Activated CD4-positive, alpha-beta T cell treated with anti-CD3 and anti-CD28 coated beads, Interleukin-2, amount 50 U/mL, for 48 hours (primary cell): Measurements from ENCODE around the gene BCL6B.
"Not testable (repeated sequence)": the region's sequence is repeated elsewhere in the genome, so short reads cannot be mapped to it uniquely, and the experiment has no call there.

ENCODE experiments used
- DNase-seq, 2 experiments: peaks; one replicate each; pipeline ENCODE4 v3.0.0-alpha.2; 2020

BCL6B gene, protein sequence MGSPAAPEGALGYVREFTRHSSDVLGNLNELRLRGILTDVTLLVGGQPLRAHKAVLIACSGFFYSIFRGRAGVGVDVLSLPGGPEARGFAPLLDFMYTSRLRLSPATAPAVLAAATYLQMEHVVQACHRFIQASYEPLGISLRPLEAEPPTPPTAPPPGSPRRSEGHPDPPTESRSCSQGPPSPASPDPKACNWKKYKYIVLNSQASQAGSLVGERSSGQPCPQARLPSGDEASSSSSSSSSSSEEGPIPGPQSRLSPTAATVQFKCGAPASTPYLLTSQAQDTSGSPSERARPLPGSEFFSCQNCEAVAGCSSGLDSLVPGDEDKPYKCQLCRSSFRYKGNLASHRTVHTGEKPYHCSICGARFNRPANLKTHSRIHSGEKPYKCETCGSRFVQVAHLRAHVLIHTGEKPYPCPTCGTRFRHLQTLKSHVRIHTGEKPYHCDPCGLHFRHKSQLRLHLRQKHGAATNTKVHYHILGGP

DNA sequence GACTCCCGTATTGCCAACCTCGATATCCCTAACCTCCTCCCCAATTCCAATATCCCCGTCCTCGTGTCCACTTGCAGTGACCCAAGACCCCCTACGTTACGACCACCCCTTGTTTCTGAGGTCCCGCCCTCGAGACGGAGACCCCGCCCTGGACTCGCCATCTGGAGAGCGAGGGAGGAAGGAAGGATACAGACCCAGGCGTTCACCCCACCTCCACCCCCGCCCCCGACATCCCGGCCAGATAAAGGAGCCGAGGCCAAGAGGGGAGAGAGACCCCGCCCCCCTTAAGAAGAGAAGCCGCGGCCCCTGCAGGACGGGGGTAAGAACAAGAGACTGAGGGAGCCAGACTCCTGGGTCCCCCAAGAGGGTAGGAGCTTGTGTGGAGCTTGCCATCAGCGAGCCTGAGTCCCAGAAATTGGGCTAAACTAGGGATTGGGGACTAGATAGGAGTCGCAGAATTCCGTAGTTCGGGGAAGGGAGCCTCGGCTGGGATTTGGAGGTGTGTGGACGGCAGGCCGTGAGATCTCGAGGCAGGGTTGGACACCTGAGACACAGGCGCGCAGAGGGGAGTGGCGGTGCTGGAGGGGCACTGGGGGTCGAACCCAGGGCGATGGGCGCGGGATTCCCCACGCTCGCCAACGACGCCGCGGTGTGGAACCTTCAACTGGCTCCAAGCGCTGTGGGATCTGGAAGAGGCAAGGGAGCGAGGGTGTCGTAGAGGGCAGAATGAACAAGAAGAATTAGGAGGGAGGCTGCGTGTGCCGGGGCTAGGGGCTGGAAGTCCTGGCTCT is at the start of gene BCL6B:
Gene BCL6B, plus strand, starts transcription at position 270 of the 791 bp plus-strand sequence. CDS start 622 bp downstream, outside the sequence.
- no peak for DNase-seq

DNA sequence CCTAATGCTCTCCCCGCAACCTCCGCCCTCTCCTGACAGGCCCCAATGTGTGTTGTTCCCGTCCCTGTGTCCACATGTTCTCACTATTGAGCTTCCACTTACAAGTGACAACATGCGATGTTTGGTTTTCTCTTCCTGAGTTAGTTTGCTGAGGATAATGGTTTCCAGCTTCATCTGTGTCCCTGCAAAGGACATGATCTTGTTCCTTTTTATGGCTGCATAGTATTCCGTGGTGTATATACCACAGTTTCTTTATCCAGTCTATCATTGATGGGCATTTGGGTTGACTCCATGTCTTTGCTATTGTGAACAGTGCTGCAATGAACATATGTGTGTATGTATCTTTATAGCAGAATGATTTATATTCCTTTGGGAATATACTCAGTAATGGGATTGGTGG is 43.4 kb upstream of the BCL6B start:
- not testable (repeated sequence) for DNase-seq

DNA sequence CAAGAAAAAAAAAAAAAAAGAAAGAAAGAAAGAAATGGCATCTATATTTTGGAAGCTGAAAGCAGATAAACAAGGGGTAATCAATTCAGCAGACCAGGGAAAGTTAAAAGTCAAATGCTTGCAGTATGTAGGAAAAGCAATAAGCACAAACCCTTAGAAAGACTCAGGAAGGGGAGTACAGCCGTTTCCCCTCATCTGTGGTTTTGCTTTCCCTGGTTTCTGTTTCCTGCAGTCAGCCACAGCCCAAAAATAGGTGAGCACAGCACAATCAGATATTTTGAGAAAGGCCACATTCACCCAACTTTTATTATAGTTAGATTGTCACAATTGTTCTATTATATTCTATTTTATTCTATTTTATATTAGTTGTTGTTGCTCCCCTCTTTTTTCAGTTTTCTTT is 41.4 kb upstream of the BCL6B start:
- DNase-seq = no peak

DNA sequence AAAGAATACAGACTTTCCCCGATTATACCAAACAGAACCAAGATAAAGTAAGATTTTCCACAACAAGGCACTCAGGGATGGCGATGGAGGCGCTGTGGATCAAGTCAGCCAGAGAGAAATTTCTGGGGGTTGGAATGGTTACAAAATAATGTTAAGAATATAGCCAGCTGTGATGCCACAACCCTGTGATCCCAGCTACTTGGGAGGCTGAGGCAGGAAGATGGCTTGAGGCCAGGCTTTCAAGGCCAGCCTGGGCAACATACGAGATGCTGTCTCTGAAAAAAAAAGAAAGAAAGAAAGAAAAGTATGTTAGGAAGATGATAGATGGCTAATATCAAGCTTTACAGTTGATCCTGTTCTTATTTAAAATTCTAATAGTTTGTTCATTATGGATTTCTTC is 37.6 kb upstream of the BCL6B start:
- no peak for DNase-seq

DNA sequence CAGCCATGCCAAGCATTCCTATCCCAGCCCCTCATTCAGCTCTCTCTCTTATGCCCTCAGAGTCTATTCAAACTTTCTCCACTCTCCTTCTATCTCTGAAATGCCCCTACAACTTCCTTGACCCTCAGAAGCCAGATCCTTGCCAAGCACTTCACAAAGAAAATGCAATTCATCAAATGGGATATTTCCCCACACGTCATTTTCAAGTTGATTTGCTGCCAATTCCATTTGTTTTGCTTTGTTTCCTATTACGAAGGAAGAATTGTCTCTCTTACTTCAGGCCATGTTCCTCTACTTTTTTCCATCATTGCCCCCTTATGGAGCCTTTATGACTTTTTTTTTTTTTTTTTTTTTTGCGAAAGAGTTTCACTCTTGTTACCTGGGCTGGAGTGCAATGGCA is 36.2 kb upstream of the BCL6B start:
- DNase-seq = no peak

DNA sequence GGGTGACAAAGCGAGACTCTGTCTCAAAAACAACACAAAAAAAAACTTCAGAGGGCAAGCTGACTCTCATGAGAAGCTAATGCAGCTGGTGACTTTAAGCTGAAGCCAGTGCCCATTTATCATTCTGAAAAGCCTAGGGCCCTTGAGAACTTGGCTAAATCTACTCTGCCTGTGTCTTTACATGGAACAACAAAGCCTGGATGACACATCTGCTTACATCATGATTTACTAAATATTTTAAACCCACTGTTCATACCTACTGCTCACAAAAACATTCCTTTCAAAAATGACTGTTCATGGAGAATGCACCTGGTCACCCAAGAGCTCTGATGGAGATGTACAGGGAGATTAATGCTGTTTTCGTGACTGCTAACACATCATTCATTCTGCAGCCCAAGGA is 33.1 kb upstream of the BCL6B start:
- DNase-seq = no peak

DNA sequence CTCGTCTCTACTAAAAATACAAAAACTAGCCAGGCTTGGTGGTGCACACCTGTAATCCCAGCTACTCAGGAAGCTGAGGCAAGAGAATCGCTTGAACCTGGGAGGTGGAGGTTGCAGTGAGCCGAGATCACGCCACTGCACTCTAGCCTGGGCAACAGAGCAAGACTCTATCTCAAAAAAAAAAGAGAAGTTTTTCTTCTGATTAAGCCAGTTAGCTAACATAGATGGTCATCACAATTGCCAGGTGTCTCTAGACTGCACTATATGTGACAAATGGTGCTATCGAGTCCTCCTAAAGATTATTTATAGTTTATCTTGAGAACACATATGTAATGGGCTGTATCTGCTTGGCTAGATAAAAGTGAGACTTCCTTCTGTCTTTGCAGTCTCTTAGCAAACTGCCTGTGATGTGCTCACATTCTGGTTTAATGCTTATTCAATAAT is 29.2 kb upstream of the BCL6B start:
- DNase-seq = not testable (repeated sequence)

DNA sequence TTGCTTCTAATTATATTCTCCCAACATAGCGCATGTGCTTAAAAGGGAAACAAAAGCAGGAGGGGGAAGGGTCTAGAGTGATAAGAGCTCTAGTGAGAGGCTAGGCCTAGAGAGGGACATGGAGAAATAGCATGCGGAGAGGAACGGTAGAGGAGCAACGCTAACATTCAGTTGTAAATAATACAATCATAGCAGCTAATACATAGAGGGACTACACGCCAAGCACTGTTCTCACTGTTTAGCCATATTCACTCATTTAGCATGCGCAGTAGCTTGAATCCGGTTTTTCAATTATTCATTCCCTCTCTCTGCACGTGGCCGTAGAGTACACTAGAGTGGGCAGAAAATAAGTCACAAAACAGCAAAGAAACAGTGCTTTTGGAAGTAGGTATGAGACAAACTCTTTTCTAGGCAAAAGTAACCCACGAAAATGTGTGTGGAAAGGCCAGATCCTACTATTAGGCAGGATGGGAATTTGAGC is 28.7 kb upstream of the BCL6B start:
- DNase-seq = no peak

DNA sequence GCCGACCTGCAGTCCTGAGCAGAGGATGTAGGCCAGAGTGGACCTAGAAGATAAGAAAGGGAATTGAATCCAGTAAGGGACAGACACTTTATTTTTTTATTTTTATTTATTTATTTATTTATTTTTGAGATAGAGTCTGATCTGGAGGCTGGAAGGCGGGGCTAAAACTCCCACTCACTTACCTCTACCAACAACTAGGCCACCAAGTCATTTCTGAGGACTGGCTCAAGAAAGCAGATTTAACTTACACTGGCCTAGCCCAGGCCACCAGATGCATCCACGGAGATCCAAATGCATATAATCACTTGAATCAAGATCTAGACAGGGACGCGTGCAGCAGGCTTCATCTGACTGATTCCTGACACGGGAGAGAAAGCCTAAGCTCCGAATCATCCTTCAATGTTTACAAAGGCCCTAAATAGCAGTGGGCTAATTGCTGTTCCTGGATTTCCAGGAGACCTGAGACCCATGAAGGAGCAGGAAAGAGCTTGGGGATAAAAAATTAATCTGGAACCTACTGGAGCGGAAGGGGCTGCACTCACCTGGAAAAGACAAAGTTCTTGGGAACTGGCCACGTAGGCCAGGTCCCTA is 28.1 kb upstream of the BCL6B start:
- DNase-seq = no peak

DNA sequence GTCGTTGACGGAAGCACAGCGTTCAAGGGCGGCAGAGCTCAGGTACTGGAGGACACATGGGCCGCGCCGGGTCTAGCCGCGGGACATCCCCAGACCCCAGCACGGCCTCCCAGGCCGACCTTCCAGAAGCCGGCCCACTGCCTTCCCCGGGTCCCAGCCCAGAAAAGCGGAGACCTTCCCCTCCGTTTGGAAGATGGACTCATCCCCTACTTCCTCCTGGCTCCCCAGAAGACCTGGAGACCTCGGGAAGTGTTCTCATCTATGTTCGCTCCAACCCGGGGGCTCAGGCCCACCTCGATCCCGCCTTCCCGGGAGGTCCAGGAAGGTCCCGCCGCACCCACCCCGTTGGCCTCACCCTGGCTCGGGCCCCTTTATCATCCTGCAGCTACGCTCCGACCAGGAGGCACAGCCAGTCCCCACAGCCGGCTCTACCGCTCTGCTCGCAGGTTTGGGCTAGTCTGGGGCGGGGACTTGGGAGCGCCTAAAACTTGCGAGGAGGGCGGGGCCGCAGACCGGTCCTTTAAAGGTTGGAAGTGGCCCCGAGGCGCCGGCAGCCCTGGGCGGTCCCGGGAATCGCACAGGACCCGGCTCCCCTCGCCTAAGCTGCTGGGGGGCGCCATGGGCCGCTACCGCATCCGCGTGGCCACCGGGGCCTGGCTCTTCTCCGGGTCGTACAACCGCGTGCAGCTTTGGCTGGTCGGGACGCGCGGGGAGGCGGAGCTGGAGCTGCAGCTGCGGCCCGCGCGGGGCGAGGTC is 27.2 kb upstream of the BCL6B start, which contains the start of gene ALOX12:
Gene ALOX12, plus strand, starts transcription at position 550 of the 756 bp plus-strand sequence. Its CDS starts 69 bp downstream, at position 619.
- no peak for DNase-seq

DNA sequence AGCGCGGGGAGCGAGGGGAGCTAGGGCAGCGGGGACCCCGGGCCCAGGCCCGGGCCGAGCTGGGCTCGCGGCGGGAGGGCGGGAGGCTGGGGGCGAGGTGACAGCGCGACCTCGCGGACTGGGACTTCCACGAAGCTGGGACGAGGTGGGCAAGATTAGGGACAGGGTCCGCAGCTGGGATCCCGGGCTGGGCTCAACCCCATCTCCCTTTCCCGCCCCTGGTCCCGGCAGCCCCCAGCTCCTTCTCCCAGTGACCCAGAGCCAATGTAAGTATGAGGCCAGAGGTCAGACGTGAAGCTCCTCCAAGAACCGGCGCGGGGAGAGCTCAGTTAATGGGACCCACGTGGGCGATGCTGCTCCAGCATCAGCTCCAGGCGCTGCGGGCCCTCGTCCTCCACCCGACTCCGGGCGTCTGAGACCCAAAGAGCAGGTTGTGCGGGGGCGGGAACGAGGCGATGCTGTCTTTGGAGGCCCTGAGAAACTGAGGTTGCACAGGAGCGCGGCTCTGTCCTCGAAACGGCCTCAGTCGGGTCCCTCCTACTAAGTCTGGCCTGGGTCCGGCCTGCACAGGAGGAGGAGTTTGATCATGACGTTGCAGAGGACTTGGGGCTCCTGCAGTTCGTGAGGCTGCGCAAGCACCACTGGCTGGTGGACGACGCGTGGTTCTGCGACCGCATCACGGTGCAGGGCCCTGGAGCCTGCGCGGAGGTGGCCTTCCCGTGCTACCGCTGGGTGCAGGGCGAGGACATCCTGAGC is 26.4 kb upstream of the BCL6B start:
- no peak for DNase-seq

DNA sequence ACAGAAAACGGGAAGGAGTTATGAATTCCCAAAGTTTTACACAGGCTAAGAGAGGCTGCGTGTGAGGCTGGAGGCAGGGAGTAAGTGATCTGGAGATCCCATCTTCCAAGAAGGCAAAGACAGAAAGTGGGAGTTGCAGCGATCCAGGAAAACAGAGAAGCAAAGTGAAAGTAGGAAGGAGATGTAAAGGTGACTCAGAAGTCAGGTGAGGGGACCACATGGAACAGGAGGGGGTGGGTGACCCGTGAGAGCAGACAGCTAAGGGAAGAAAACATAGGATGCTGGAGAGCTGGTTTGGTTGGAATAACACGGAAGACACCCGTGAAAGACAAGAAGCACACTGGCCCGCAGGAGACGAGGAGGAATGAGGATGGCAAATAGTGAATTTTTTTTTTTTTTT is 25.7 kb upstream of the BCL6B start:
- DNase-seq = no peak

DNA sequence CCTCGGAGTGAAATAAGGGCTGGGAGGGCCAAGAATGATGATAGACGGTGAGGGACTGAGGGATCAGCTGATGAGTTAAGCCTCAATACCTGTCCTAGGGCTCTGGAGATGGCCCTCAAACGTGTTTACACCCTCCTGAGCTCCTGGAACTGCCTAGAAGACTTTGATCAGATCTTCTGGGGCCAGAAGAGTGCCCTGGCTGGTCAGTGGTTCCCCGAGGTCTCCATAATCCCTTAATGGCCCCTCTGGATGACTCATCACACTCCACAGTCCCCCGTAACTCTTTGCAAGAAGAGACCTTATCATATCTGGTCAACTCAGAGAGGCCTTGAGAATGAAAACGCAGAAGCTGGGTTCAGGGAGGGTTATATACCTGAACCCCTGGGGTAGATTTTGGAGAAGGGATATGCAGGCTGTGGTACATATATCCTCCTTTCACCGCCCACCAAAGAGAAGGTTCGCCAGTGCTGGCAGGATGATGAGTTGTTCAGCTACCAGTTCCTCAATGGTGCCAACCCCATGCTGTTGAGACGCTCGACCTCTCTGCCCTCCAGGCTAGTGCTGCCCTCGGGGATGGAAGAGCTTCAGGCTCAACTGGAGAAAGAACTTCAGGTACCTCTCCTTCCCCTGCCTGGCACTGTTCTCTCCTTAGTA is 23.9 kb upstream of the BCL6B start:
- DNase-seq = no peak

DNA sequence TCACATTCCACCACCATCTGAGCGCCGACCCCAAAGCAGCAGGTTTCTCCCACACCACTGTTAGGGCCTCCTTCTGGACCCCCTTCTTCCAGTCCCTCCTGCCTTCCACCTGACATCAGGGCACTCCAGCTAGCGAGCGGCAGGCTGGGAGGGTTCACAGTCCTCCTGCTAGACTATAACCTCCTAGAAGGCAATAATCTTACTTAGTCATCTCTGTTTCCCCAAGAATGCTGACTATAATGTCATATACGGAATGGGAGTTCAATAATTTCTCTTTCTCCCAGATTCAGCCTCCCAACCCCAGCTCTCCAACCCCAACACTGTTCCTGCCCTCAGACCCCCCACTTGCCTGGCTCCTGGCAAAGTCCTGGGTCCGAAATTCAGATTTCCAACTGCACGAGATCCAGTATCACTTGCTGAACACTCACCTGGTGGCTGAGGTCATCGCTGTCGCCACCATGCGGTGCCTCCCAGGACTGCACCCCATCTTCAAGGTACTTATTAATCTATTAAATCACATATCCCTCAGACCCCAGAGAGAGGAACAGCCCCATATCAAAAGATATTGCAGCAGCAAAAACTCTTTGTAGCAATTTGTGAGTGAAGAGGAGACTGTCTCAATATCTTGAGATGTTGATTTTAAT is 21.4 kb upstream of the BCL6B start:
- peak; percentile 63 to 72 for DNase-seq

DNA sequence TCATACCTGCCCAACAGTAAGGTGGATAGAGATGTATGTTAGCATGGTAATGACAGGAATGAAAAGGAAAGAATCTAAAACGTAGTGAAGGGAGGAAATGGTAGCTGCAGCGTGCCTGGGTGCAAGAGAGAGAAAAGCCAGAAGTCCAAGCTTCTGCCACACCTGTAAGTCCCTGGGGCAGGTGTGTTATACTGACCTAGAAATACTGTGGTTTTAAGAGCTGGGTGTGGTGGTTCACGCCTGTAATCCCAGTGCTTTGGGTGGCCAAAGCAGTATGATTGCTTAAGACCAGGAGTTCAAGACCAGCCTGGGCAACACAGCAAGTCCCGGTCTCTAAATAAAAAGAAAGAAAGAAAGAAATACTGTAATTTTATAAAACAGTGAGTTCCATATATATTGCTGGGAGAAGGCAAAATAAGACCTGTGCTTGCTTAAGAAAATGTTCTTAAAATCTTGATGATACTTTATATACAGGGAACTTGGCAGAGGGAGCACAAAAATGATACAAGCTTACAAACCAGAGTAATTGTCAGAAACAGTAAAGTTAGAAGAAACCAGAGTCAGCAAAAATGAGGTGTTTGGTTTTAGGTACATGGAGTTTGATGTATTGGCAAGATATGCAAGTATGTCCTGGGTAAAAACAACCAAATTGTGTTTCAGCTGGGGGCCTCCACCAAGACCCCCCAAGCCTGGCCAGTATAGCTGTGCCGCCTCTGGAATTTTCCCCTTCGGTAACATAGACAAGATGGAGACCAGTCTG is 20.4 kb upstream of the BCL6B start:
- no peak for DNase-seq

DNA sequence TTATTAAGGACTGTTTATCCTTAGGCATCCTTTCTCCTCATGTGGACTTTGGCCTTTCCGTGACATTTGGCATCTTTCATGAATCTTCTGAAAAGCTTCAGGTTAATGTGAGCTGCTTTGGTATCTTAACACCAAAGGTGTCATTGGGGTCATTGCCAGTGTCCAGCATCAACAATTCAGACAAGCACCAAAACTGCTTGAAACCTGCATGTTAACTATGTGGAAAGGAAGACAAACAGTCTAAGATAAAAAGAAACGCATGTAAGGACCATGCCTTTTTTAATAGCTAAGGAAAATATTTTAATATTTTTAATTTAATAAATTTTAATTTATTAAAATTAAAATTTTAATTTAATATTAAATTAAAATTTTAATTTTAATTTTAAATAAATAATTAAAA is 19.1 kb upstream of the BCL6B start:
- DNase-seq = no peak

DNA sequence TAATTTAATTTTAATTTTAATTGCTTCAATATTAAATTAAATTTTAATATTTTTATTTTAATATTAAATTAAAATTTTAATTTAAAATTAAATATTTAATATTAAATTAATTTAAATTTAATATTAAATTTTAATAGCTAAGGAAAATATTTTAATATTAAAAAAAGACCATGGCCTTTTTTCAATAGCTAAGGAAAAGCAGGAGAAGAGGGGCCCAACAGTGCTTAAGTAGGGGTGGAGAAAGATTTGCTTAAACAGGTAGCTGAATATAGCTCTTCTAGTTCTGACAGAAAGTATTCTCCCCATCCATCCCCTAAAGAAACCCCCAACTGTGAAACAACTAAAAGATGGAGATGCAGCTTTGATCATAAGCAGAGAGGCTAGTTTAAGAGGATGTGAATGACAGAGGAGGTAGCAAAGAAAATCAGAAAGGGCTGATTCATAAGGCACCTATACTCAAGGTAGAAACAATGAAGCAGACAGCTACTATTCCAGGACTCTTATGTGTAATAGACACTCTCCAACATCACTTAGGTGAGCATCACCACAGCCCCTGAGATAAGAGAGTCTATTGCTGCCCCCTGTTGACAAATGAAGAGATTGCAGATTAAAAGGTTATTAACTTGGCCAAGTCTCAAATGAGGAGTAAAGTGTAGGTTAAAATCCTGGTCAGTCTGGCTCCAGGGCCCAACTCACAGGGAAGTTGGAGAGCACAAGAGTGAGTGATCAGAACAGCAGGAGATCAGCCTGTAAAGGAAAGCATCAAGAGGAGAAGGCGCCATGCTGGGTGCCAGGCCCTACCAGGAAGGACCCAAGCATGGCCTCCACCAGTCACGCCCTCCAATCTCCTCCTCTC is 18.2 kb upstream of the BCL6B start:
- no peak for DNase-seq

DNA sequence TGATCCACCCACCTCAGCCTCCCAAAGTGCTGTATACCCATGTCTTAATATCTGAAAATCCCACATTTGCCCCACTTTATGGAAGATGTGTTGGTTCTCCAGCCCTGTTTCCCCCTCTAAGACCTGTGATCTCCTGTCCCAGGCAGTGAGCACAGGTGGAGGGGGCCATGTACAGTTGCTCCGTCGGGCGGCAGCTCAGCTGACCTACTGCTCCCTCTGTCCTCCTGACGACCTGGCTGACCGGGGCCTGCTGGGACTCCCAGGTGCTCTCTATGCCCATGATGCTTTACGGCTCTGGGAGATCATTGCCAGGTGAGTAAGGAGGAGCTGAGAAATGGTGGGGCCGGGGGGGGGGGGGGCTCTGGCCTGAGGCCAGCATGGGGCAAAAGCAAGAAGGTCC is 17.1 kb upstream of the BCL6B start:
- no peak for DNase-seq

DNA sequence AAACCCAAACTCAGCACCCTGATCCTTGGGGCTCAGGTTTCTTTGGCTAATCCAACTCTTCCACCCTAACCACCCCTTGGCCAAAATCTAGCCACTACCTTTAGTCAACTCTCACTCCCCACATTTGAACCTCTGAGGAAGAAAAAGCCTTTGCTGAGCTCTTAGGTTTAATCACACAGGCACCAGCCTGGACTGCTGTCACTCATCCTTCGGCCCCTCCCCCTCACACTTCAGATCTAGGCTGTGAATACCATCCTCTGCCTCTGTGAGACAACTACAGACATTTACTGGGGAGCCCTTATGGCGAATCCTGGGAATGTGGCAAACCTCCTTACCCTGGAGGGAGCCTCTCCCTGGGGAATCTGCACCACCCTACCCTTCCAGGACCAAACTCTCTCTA is 15.7 kb upstream of the BCL6B start:
- no peak for DNase-seq
